H1 (cell line): ENCODE measurements around the gene GJD2. TPM values are rescaled to one million over a fixed set of nuclear protein-coding genes. Genes with fewer than 3 reads are reported as not detected.

Experiments
- CTCF ChIA-PET: fragments of 300-600 bp; sonication (Branson Sonifier 250); formaldehyde crosslinking; loops from one replicate; lab custom pipeline; 2021; ENCODE audit not compliant: partially characterized antibody; lab: Charles Lee
- POLR2A ChIA-PET: fragments of 300-600 bp; sonication (Branson Sonifier 250); formaldehyde crosslinking; loops from one replicate; lab custom pipeline; 2021; ENCODE audit warnings: inconsistent platforms; ENCODE audit not compliant: partially characterized antibody; lab: Charles Lee
- DNase-seq, 2 experiments: peaks; one replicate each; pipeline versions ENCODE4 v3.0.0 to v3.0.0-alpha.2; 2010 to 2022; ENCODE audit warnings: low spot score in 2 of 2, low read depth in 1 of 2, mixed read lengths in 1 of 2
- FAIRE-seq: peaks from 2 replicates; lab custom pipeline; 2011; peaks lifted over from hg19 to GRCh38; lab: Jason Lieb, UNC
- H2AFZ ChIP-seq: 2 replicates; pipeline ENCODE4 v1.8.1; 2012; ENCODE audit warnings: low read length, inconsistent platforms
- H2AK5ac ChIP-seq: 2 replicates; pipeline ENCODE4 v1.6.1; 2013; ENCODE audit warnings: low read depth, low read length
- H2BK120ac ChIP-seq: replicated peaks from 2 replicates; pipeline ENCODE3; 2013; ENCODE audit warnings: low read depth, low read length, inconsistent platforms
- H2BK12ac ChIP-seq: 2 replicates; pipeline ENCODE4 v1.6.1; 2013; ENCODE audit warnings: low read depth, low read length
- H2BK15ac ChIP-seq: 2 replicates; pipeline ENCODE4 v1.6.1; 2013; ENCODE audit warnings: low read length
- H2BK20ac ChIP-seq: 2 replicates; pipeline ENCODE4 v1.6.1; 2013; ENCODE audit warnings: low read length
- H2BK5ac ChIP-seq: 2 replicates; pipeline ENCODE4 v1.6.1; 2013; ENCODE audit warnings: low read depth, low read length
- H3K14ac ChIP-seq: 2 replicates; pipeline ENCODE4 v1.6.1; 2013; ENCODE audit warnings: inconsistent platforms; ENCODE audit not compliant: insufficient read length
- H3K18ac ChIP-seq: 2 replicates; pipeline ENCODE4 v1.6.1; 2013; ENCODE audit warnings: low read length; ENCODE audit errors: extremely low read depth
- H3K23ac ChIP-seq: 2 replicates; pipeline ENCODE4 v1.6.1; 2013; ENCODE audit warnings: inconsistent platforms; ENCODE audit not compliant: insufficient read length
- H3K23me2 ChIP-seq: 2 replicates; pipeline ENCODE4 v1.6.1; 2013; ENCODE audit warnings: low read depth, low read length
- H3K27ac ChIP-seq: 2 replicates; pipeline ENCODE4 v1.6.1; 2011; ENCODE audit warnings: low read depth, low read length, inconsistent platforms
- H3K27me3 ChIP-seq, 4 experiments: replicated peaks in 1 of 4; 1 replicate in 1 of 4; 2 replicates in 3 of 4; pipeline versions ENCODE4 v1.6.1 to v1.8.1; 2011 to 2013; ENCODE audit warnings: low read length in 3 of 4, mild to moderate bottlenecking in 3 of 4, inconsistent platforms in 2 of 4, mixed read lengths in 2 of 4, moderate library complexity in 1 of 4; ENCODE audit not compliant: control insufficient read depth in 3 of 4, insufficient read depth in 3 of 4; ENCODE audit errors: extremely low read depth in 1 of 4
- H3K36me3 ChIP-seq, 4 experiments: 2 replicates each; pipeline versions ENCODE4 v1.6.1 to v1.8.1; 2011 to 2013; ENCODE audit warnings: mild to moderate bottlenecking in 4 of 4, low read length in 3 of 4, moderate library complexity in 2 of 4, control low read depth in 1 of 4, inconsistent platforms in 1 of 4; ENCODE audit not compliant: insufficient read depth in 4 of 4, control insufficient read depth in 2 of 4
- H3K4ac ChIP-seq: replicated peaks from 2 replicates; pipeline ENCODE3; 2013; ENCODE audit warnings: low read length, low read depth, mixed read lengths, inconsistent platforms; ENCODE audit not compliant: insufficient read length
- H3K4me1 ChIP-seq, 4 experiments: replicated peaks in 1 of 4; 1 replicate in 1 of 4; 2 replicates in 3 of 4; pipeline versions ENCODE4 v1.6.1 to v1.8.1; 2011 to 2013; ENCODE audit warnings: low read length in 3 of 4, inconsistent platforms in 2 of 4, mixed read lengths in 1 of 4; ENCODE audit not compliant: insufficient read depth in 4 of 4, control insufficient read depth in 3 of 4
- H3K4me2 ChIP-seq, 2 experiments: 2 replicates each; pipeline versions ENCODE4 v1.6.1 to v1.8.1; 2011 to 2013; ENCODE audit warnings: low read depth in 2 of 2, low read length in 2 of 2, control low read depth in 1 of 2, inconsistent platforms in 1 of 2, mild to moderate bottlenecking in 1 of 2; ENCODE audit not compliant: insufficient read depth in 1 of 2
- H3K4me3 ChIP-seq, 4 experiments: fragments of 200-600, 300-600 bp in 1 of 4; sonication (generic), shearing (Covaris generic), sonication (Bioruptor Twin) in 1 of 4; 2 replicates each; pipeline versions ENCODE4 v1.5.1 to v1.8.1; 2011 to 2016; ENCODE audit warnings: low read length in 4 of 4, low read depth in 3 of 4, control low read depth in 2 of 4, inconsistent platforms in 2 of 4, mild to moderate bottlenecking in 2 of 4, mixed read lengths in 1 of 4, moderate library complexity in 1 of 4; ENCODE audit not compliant: insufficient read depth in 2 of 4; ENCODE audit errors: extremely low read depth in 1 of 4
- H3K56ac ChIP-seq: replicated peaks from 2 replicates; pipeline ENCODE3; 2013; ENCODE audit warnings: low read depth, mild to moderate bottlenecking, mixed read lengths, low read length, inconsistent platforms; ENCODE audit not compliant: insufficient read length
- H3K79me1 ChIP-seq: 2 replicates; pipeline ENCODE4 v1.6.1; 2013; ENCODE audit warnings: low read depth, low read length, control low read depth
- H3K79me2 ChIP-seq, 2 experiments: 2 replicates each; pipeline versions ENCODE4 v1.6.1 to v1.8.1; 2012 to 2013; ENCODE audit warnings: low read length in 2 of 2, mild to moderate bottlenecking in 2 of 2, inconsistent platforms in 1 of 2; ENCODE audit not compliant: insufficient read depth in 2 of 2, control insufficient read depth in 1 of 2
- H3K9ac ChIP-seq, 4 experiments: replicated peaks in 1 of 4; 1 replicate in 1 of 4; 2 replicates in 3 of 4; pipeline versions ENCODE4 v1.6.1 to v1.8.1; 2011 to 2013; ENCODE audit warnings: low read depth in 3 of 4, low read length in 3 of 4, control low read depth in 2 of 4, mild to moderate bottlenecking in 2 of 4, moderate library complexity in 2 of 4, inconsistent platforms in 1 of 4; ENCODE audit errors: extremely low read depth in 1 of 4
- H3K9me3 ChIP-seq, 2 experiments: 2 replicates each; pipeline versions ENCODE4 v1.6.1 to v1.8.1; 2012 to 2013; ENCODE audit warnings: mild to moderate bottlenecking in 2 of 2, moderate library complexity in 2 of 2, control low read depth in 1 of 2, inconsistent platforms in 1 of 2, low read depth in 1 of 2, low read length in 1 of 2, mixed read lengths in 1 of 2; ENCODE audit not compliant: insufficient read depth in 2 of 2
- H4K20me1 ChIP-seq, 2 experiments: replicated peaks in 1 of 2; 2 replicates each; pipeline versions ENCODE3 to v1.8.1; 2011 to 2013; ENCODE audit warnings: inconsistent platforms in 2 of 2, low read length in 2 of 2, mild to moderate bottlenecking in 1 of 2; ENCODE audit not compliant: insufficient read depth in 2 of 2, control insufficient read depth in 1 of 2
- H4K5ac ChIP-seq: 2 replicates; pipeline ENCODE4 v1.6.1; 2013; ENCODE audit warnings: low read length, low read depth, mixed read lengths, inconsistent platforms; ENCODE audit not compliant: insufficient read length
- H4K8ac ChIP-seq: 2 replicates; pipeline ENCODE4 v1.8.0; 2013; ENCODE audit warnings: mild to moderate bottlenecking, moderate library complexity, low read length, inconsistent platforms; ENCODE audit not compliant: insufficient read depth; ENCODE audit errors: extremely low read depth
- H4K91ac ChIP-seq: replicated peaks from 2 replicates; pipeline ENCODE3; 2013; ENCODE audit warnings: low read length, mixed read lengths, inconsistent platforms; ENCODE audit not compliant: insufficient read length
- BCL11A ChIP-seq, 2 experiments: IDR thresholded peaks; one replicate each; pipeline ENCODE4 v1.6.1; 2011; ENCODE audit warnings: low read depth in 2 of 2, low read length in 2 of 2, mild to moderate bottlenecking in 2 of 2
- EP300 ChIP-seq, 2 experiments: IDR thresholded peaks; 1 replicate in 1 of 2; 2 replicates in 1 of 2; pipeline ENCODE4 v1.6.1; 2011 to 2012; ENCODE audit warnings: low read depth in 2 of 2, low read length in 2 of 2, mild to moderate bottlenecking in 2 of 2, borderline replicate concordance in 1 of 2, inconsistent platforms in 1 of 2, moderate library complexity in 1 of 2
- RNF2 ChIP-seq: fragments of 200-900, 300-1000 bp; sonication (generic); IDR thresholded peaks from 2 replicates; pipeline ENCODE4 v1.7.1; 2016; ENCODE audit warnings: borderline replicate concordance, low read depth, mild to moderate bottlenecking, antibody characterized with exemption, low read length; ENCODE audit not compliant: poor library complexity, severe bottlenecking; ENCODE audit errors: missing control alignments
- SUZ12 ChIP-seq: fragments of 200-600 bp; sonication (generic); IDR thresholded peaks from 2 replicates; pipeline ENCODE4 v1.6.1; 2012; ENCODE audit warnings: mild to moderate bottlenecking, inconsistent platforms, low read length, moderate library complexity, mixed read lengths
- TAF1 ChIP-seq: IDR thresholded peaks from 2 replicates; pipeline ENCODE4 v1.6.1; 2011; ENCODE audit warnings: mild to moderate bottlenecking, low read depth, low read length
- TBP ChIP-seq: IDR thresholded peaks from 2 replicates; pipeline ENCODE4 v1.6.1; 2011; ENCODE audit warnings: low read depth, low read length, improper control_type of control experiment
- ZNF274 ChIP-seq: IDR thresholded peaks from 2 replicates; pipeline ENCODE4 v1.7.0; 2012; ENCODE audit warnings: low read length, borderline replicate concordance; ENCODE audit errors: extremely low read depth
- WGBS, 2 experiments: shearing (Covaris generic) in 1 of 2; methylation state at CpG; one replicate each; pipeline versions ENCODE4 v1.1.6 to v1.1.7; 2013 to 2015; ENCODE audit warnings: low lambda C conversion rate in 2 of 2, mixed read lengths in 2 of 2, inconsistent platforms in 1 of 2, low coverage in 1 of 2, missing lambda C conversion rate in 1 of 2; ENCODE audit not compliant: insufficient replicate concordance in 2 of 2, insufficient coverage in 1 of 2, insufficient read length in 1 of 2; ENCODE audit errors: extremely low coverage in 1 of 2, missing lambda C conversion rate in 1 of 2; 5-methylcytosine and 5-hydroxymethylcytosine counted together
- polyA plus RNA-seq, 7 experiments: library from polyadenylated mRNA; depleted of rRNA in 3 of 7; stranded (reverse) in 5 of 7; unstranded in 2 of 7; fragments of >200 nt in 5 of 7; fragments of 200-250 nt in 2 of 7; gene quantifications; 1 replicate in 5 of 7; 2 replicates in 1 of 7; 4 replicates in 1 of 7; pipeline versions ENCODE4 v1.2.1 to v1.2.3, GENCODE V29; 2011 to 2013; ENCODE audit warnings: missing spikeins in 2 of 7, mixed read lengths in 2 of 7
- total RNA-seq: library from RNA; stranded (reverse); fragmentation: NEBNext Ultra II Directional; extraction: Animal tissue kit (Norgen Biotek cat#: 25700); gene quantifications from 2 replicates; pipeline ENCODE4 v1.2.1, GENCODE V29; 2021
- TF ChIP-seq, protein P1 (sequence below): IDR thresholded peaks from 2 replicates; pipeline ENCODE4 v1.6.1; 2012; ENCODE audit warnings: low read length, inconsistent platforms

The GJD2 gene
- total and polyA plus RNA-seq, 2 of the 8 experiments (the other 6 are each of a cell fraction or from before 2014, with no cell fraction given) = 0.39 to 0.54 TPM

GRCh38 chr15:34701536-34701935 is 53.3 kb downstream of the GJD2 start:
- Histone ChIP-seq H4K5ac (no peak overlapping the region), H2BK12ac (no peak overlapping the region), H2AK5ac (no peak overlapping the region), H3K4ac (no peak overlapping the region), H3K79me1 (no peaks in the 10 kb centered on the region; the same call in 1 of the 2 replicates), H2BK15ac (no peak overlapping the region), H3K9ac (no peak overlapping the region), H3K14ac (no peak overlapping the region), H3K23me2 (no peaks in the 10 kb centered on the region), H3K79me2 (no peaks in the 10 kb centered on the region), H3K27ac (no peak overlapping the region), H2BK5ac (no peak overlapping the region), H3K18ac (no peak overlapping the region)
- FAIRE-seq = peak; percentile 45
- DNase-seq = no peak
- CTCF ChIA-PET = interaction anchor here (0.6 kb wide), 1 partner anchor 1414 kb away, joined by 4 read pairs; no protein-coding TSS in a partner anchor
- no peak for TF ChIP-seq BCL11A (IDR thresholded peaks at IDR 0.05; ENCODE audit: low read depth in 2 of 2, low read length in 2 of 2)
- TF ChIP-seq SUZ12 = no peak
- TF ChIP-seq TBP = no peak
- TF ChIP-seq EP300 (IDR thresholded peaks at IDR 0.05; ENCODE audit: borderline replicate concordance in 1 of 2, low read depth in 2 of 2, low read length in 2 of 2) = no peak
- TF ChIP-seq TAF1 = no peak
- TF ChIP-seq ZNF274 = no peak
- TF ChIP-seq, protein P1, sequence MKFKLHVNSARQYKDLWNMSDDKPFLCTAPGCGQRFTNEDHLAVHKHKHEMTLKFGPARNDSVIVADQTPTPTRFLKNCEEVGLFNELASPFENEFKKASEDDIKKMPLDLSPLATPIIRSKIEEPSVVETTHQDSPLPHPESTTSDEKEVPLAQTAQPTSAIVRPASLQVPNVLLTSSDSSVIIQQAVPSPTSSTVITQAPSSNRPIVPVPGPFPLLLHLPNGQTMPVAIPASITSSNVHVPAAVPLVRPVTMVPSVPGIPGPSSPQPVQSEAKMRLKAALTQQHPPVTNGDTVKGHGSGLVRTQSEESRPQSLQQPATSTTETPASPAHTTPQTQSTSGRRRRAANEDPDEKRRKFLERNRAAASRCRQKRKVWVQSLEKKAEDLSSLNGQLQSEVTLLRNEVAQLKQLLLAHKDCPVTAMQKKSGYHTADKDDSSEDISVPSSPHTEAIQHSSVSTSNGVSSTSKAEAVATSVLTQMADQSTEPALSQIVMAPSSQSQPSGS = no peak
- no peak for TF ChIP-seq RNF2
- TF ChIP-seq, all 59 proteins: peak for 0
- Histone ChIP-seq H2BK120ac (no peak overlapping the region), H2BK20ac (no peak overlapping the region), H3K36me3 (no peaks in the 10 kb centered on the region), H3K27me3 (no peaks in the 10 kb centered on the region), H3K4me2 (no peak overlapping the region; a peak in 1 of 4 replicates), H3K4me1 (peaks cover 0 to 1% (median 0%) of the 10 kb centered on the region in 4 experiments; a peak in 1 of 7 replicates), H3K9me3 (no peaks in the 10 kb centered on the region), H4K20me1 (no peaks in the 10 kb centered on the region), H4K8ac (no peak overlapping the region), H3K56ac (no peak overlapping the region), H2AFZ (peak overlapping the region; percentile 82), H4K91ac (no peak overlapping the region), H3K23ac (no peak overlapping the region), H3K4me3 (no peak overlapping the region)
- POLR2A ChIA-PET = no interaction called here
- 64% methylated on average over 2 of the region's 2 CpGs; no CpG with 5 or more reads in 1 of the 2 experiments for WGBS, 2 experiments
